Colonic mucosa (tissue), 4 donors: ENCODE data around the gene BIRC6. TPM values are rescaled to one million over a fixed set of nuclear protein-coding genes. Genes with fewer than 3 reads are reported as not detected.

Experiments used
- DNase-seq: peaks from one replicate; pipeline ENCODE4 v3.0.0-alpha.2; 2020
- H3K27ac ChIP-seq: fragments of 200-600 bp; one replicate; pipeline ENCODE4 v1.8.0; 2021
- H3K27me3 ChIP-seq: fragments of 200-600 bp; one replicate; pipeline ENCODE4 v1.8.0; 2021
- H3K36me3 ChIP-seq: fragments of 200-600 bp; one replicate; pipeline ENCODE4 v1.8.0; 2021
- H3K4me1 ChIP-seq: fragments of 200-600 bp; one replicate; pipeline ENCODE4 v1.8.0; 2021; ENCODE audit warnings: mild to moderate bottlenecking
- H3K4me3 ChIP-seq: fragments of 200-600 bp; one replicate; pipeline ENCODE4 v1.8.0; 2021
- H3K9ac ChIP-seq, 2 donors: one replicate each; pipeline ENCODE4 v1.7.0; 2013; ENCODE audit warnings: control low read depth in 2 of 2, low read depth in 2 of 2, low read length in 2 of 2
- H3K9me3 ChIP-seq: fragments of 200-600 bp; one replicate; pipeline ENCODE4 v1.8.0; 2021
- intact Hi-C: fragments of 100-400 bp; cut with DNase I; formaldehyde crosslinking; loops from one replicate; pipeline ENCODE4 v1.14.1; 2022
- total RNA-seq, 2 donors: library from RNA; stranded (reverse); fragmentation: NEBNext Ultra II Directional in 1 of 2; extraction: Animal tissue kit (Norgen Biotek cat#: 25700) in 1 of 2; gene quantifications; one replicate each; pipeline ENCODE4 v1.2.1, GENCODE V29; 2021
- TF ChIP-seq, protein P1 (sequence below): fragments of 200-600 bp; IDR thresholded peaks from one replicate; pipeline ENCODE4 v1.8.0; 2022; ENCODE audit warnings: antibody characterized with exemption, mild to moderate bottlenecking
- donor health status: healthy.
- donor health status: DM: no; HTN: no; CAD: no.
- donor health status: DM: no; HTN: no; CAD: no.

BIRC6 gene
- total RNA-seq, 2 donors from 2014 or later = 74.6 to 93.1 TPM

DNA sequence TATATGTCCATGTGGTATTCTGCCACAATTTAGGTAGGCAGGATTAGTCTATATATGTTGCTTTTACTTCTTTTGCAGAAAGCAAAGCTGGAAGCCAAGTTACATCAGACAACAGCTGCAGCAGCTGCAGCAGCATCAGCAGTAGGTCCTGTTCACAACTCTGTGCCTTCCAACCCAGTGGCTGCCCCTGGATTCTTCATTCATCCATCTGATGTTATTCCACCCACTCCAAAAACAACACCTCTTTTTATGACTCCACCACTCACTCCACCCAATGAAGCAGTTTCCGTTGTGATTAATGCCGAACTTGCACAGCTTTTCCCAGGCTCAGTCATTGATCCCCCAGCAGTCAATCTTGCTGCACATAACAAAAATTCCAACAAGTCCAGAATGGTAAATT lies 107.6 kb downstream of the BIRC6 start:
- TF ChIP-seq, protein P1, sequence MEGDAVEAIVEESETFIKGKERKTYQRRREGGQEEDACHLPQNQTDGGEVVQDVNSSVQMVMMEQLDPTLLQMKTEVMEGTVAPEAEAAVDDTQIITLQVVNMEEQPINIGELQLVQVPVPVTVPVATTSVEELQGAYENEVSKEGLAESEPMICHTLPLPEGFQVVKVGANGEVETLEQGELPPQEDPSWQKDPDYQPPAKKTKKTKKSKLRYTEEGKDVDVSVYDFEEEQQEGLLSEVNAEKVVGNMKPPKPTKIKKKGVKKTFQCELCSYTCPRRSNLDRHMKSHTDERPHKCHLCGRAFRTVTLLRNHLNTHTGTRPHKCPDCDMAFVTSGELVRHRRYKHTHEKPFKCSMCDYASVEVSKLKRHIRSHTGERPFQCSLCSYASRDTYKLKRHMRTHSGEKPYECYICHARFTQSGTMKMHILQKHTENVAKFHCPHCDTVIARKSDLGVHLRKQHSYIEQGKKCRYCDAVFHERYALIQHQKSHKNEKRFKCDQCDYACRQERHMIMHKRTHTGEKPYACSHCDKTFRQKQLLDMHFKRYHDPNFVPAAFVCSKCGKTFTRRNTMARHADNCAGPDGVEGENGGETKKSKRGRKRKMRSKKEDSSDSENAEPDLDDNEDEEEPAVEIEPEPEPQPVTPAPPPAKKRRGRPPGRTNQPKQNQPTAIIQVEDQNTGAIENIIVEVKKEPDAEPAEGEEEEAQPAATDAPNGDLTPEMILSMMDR = no peak
- Histone ChIP-seq H3K9ac (no peak overlapping the region), H3K9me3 (no peaks in the 10 kb centered on the region), H3K36me3 (no peaks in the 10 kb centered on the region), H3K27me3 (no peaks in the 10 kb centered on the region), H3K4me3 (no peak overlapping the region), H3K4me1 (no peaks in the 10 kb centered on the region), H3K27ac (no peak overlapping the region)
- DNase-seq = no peak
- intact Hi-C loops = no loop called here

DNA sequence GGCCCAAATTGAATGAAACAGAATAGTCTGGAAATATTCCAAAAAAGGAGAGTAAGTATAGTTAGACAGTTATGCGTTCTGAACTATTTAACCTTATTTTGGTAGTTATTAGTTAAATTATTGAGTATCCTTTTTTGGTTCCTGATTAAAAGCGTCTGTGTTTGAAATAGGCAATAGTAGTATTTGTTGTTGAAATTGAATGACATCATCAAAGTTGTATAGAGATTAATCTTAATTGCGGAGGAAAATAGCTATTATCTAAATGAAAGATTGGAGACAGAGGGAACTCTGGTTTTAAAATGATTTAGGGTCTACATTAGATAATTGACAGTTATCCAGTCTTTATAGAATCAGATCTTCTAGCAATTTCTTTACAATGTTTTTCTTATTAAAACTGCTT lies 115.8 kb downstream of the BIRC6 start:
- no peaks in the 10 kb centered on the region for H3K4me1 ChIP-seq
- no peaks in the 10 kb centered on the region for H3K27me3 ChIP-seq
- no peak overlapping the region for H3K9ac ChIP-seq
- no peak overlapping the region for H3K27ac ChIP-seq
- intact Hi-C loops = no loop called here
- no peaks in the 10 kb centered on the region for H3K9me3 ChIP-seq
- H3K4me3 ChIP-seq = no peak overlapping the region
- no peak for DNase-seq
- peaks cover 4% of the 10 kb centered on the region for H3K36me3 ChIP-seq
- TF ChIP-seq, protein P1 = no peak

DNA sequence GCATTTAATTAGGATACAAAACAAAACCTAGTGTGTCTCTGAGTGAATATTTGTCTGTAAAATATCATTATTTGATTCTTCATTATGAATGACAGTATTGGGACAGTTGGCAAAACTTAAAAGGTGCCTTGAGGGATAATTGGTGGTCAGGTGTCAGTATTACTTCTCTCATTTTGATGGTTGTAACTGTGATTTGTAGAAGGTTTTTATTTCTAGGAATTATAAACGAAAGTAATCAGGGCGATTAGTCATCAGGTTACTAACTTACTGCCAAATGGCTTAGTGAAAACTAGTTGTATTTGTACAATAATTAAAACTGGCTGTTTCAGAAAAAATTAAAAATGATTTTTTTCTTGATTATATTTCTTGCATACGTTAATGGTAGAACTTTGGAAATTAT lies 117.6 kb downstream of the BIRC6 start:
- TF ChIP-seq, protein P1 = no peak
- Histone ChIP-seq H3K9ac (no peak overlapping the region), H3K4me3 (no peak overlapping the region), H3K4me1 (no peaks in the 10 kb centered on the region), H3K27ac (no peak overlapping the region), H3K36me3 (peaks cover 4% of the 10 kb centered on the region), H3K27me3 (no peaks in the 10 kb centered on the region), H3K9me3 (no peaks in the 10 kb centered on the region)
- intact Hi-C loops = no loop called here
- no peak for DNase-seq

DNA sequence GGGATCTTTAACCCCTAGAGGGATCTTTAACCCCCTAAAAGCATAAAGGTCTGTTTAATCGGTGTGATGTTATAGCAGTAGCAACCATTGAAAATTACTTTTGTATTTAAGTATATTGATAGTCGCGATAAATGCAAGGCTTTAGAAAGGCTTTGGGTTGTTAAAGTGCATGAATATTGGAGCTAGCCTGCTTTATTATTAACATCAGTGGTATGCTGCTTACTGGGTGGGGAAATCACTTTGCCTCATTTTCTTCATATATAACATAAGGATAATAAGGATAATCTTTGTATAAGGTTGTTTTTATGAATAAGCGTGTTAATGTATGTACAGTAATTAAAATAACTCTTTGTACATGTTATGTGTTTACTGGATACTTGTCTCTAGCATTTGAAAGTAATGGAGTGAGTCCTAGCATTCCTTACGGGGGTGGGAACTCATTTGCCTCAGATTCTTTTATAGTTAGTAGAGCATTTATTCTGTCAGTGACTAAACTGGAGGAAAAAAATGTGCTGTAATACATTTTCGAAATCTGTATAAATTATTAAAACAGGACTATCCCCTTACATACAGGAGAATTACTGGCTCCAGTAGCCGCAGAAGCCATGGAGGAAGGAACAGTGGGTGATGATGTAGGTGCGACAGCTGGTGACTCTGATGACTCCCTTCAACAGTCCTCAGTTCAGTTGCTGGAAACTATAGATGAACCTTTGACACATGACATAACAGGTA lies 122.2 kb downstream of the BIRC6 start:
- no peak overlapping the region for H3K27ac ChIP-seq
- TF ChIP-seq, protein P1 = no peak
- H3K36me3 ChIP-seq = no peaks in the 10 kb centered on the region
- H3K4me3 ChIP-seq = no peak overlapping the region
- no peak for DNase-seq
- no peaks in the 10 kb centered on the region for H3K4me1 ChIP-seq
- H3K9ac ChIP-seq = no peak overlapping the region
- H3K9me3 ChIP-seq = no peaks in the 10 kb centered on the region
- H3K27me3 ChIP-seq = no peaks in the 10 kb centered on the region
- intact Hi-C loops = no loop called here

DNA sequence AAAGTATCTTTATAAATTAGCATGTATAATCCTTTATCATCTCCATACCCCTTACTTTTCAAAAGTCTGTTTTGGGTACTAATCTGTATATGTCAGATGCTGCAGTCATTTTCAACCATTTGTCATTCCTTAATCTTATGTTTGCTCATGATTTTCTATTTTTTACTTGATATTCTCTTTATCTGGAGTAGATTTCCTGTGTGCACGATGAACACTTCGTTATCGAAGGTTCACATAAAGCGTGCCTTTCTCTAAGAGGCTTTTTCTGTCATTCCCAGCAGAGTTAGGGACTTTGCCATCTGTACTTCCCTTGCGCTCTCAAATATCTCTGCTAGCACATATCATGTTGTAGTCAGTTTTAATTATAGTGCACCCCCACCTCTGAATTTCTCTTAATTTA lies 123.2 kb downstream of the BIRC6 start:
- TF ChIP-seq, protein P1 = no peak
- H3K27ac ChIP-seq = no peak overlapping the region
- no peak overlapping the region for H3K4me3 ChIP-seq
- no peaks in the 10 kb centered on the region for H3K4me1 ChIP-seq
- no peaks in the 10 kb centered on the region for H3K9me3 ChIP-seq
- no peaks in the 10 kb centered on the region for H3K27me3 ChIP-seq
- DNase-seq = no peak
- H3K36me3 ChIP-seq = no peaks in the 10 kb centered on the region
- H3K9ac ChIP-seq = no peak overlapping the region
- intact Hi-C loops = no loop called here
